ENCODE data around the gene KIF21B. TPM values are rescaled to one million over a fixed set of nuclear protein-coding genes. Genes with fewer than 3 reads are reported as not detected.

The KIF21B gene
- total RNA-seq, 1 donor from 2014 or later, result 10.2 TPM

- intact Hi-C loops (cut with DNase I), result no loop called here
- no peak overlapping the region for H3K4me3 ChIP-seq
- no peaks in the 10 kb centered on the region for H3K27me3 ChIP-seq
- peaks cover 0 to 7% of the 10 kb centered on the region in 2 donors for H3K4me1 ChIP-seq
- DNase-seq (ENCODE audit: low spot score in 2 of 2), result no peak
- H3K36me3 ChIP-seq, result no peaks in the 10 kb centered on the region
- H3K9me3 ChIP-seq, result no peaks in the 10 kb centered on the region
- no peak overlapping the region for H3K27ac ChIP-seq
- no peak for TF ChIP-seq CTCF (IDR thresholded peaks at IDR 0.05)
Observed at GRCh38 chr1:201061049-201061448, 37.5 kb upstream of the KIF21B start.

- no peak for TF ChIP-seq CTCF (IDR thresholded peaks at IDR 0.05)
- no peaks in the 10 kb centered on the region for H3K27me3 ChIP-seq
- no peaks in the 10 kb centered on the region for H3K36me3 ChIP-seq
- DNase-seq (ENCODE audit: low spot score in 2 of 2), result no peak
- no peak overlapping the region for H3K4me3 ChIP-seq
- H3K9me3 ChIP-seq, result no peaks in the 10 kb centered on the region
- H3K4me1 ChIP-seq, result peaks cover 0 to 11% of the 10 kb centered on the region in 2 donors
- intact Hi-C loops (cut with DNase I), result no loop called here
- no peak overlapping the region for H3K27ac ChIP-seq
Observed at GRCh38 chr1:201060586-201060985, 37.1 kb upstream of the KIF21B start.

GRCh38 chr1:201059871-201060555 lies 36.5 kb upstream of the KIF21B start:
- no peaks in the 10 kb centered on the region for H3K36me3 ChIP-seq
- H3K4me3 ChIP-seq, result no peak overlapping the region
- intact Hi-C loops (cut with DNase I), result no loop called here
- TF ChIP-seq CTCF (IDR thresholded peaks at IDR 0.05), result no peak
- H3K9me3 ChIP-seq, result no peaks in the 10 kb centered on the region
- H3K27me3 ChIP-seq, result no peaks in the 10 kb centered on the region
- H3K27ac ChIP-seq, result no peak overlapping the region
- no peak for DNase-seq (ENCODE audit: low spot score in 2 of 2)
- peaks cover 0 to 14% of the 10 kb centered on the region in 2 donors for H3K4me1 ChIP-seq

- Histone ChIP-seq H3K27ac (no peak overlapping the region), H3K4me3 (no peak overlapping the region), H3K36me3 (no peaks in the 10 kb centered on the region), H3K27me3 (no peaks in the 10 kb centered on the region), H3K9me3 (no peaks in the 10 kb centered on the region), H3K4me1 (peaks cover 0 to 14% of the 10 kb centered on the region in 2 donors)
- intact Hi-C loops (cut with DNase I), result no loop called here
- no peak for TF ChIP-seq CTCF (IDR thresholded peaks at IDR 0.05)
- no peak for DNase-seq (ENCODE audit: low spot score in 2 of 2)
Observed at GRCh38 chr1:201059401-201059800, 35.9 kb upstream of the KIF21B start.

GRCh38 chr1:201054091-201054543 lies 30.6 kb upstream of the KIF21B start:
- no peaks in the 10 kb centered on the region for H3K9me3 ChIP-seq
- intact Hi-C loops (cut with DNase I), result no loop called here
- DNase-seq (ENCODE audit: low spot score in 2 of 2), result no peak
- TF ChIP-seq CTCF (IDR thresholded peaks at IDR 0.05), result no peak
- no peaks in the 10 kb centered on the region for H3K36me3 ChIP-seq
- peaks cover 0 to 11% of the 10 kb centered on the region in 2 donors for H3K4me1 ChIP-seq
- no peak overlapping the region for H3K4me3 ChIP-seq
- H3K27me3 ChIP-seq, result no peaks in the 10 kb centered on the region
- no peak overlapping the region for H3K27ac ChIP-seq
